ENCODE data around the gene VTI1A.

Gene VTI1A

GRCh38 chr10:112679392-112679791 lies 232.4 kb downstream of the VTI1A start:
- no peak for DNase-seq (ENCODE audit: low spot score)

DNA sequence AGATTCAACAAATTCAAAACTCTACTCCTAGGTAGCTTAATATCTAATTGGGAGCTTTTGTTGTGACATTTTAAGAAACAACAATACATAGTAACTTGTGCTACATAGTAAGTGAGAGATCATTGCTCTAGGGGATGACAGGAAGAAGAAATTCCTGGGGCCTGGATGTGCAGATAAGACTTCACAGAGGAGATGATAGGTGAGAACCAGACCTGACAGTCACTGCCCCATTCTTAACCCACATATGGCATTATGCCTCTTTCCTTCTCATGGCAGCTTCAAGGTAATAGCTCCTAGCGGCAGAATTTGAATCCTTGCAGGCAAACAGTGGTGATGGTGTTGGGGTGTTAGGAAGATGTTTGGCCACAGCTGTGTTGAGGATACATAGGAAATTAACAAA lies 233.6 kb downstream of the VTI1A start:
- no peak for DNase-seq (ENCODE audit: low spot score)

GRCh38 chr10:112687647-112688046 lies 240.6 kb downstream of the VTI1A start:
- DNase-seq (ENCODE audit: low spot score) = no peak

GRCh38 chr10:112689327-112690072 lies 242.5 kb downstream of the VTI1A start:
- DNase-seq (ENCODE audit: low spot score) = peak; percentile 19

GRCh38 chr10:112695539-112695938 lies 248.5 kb downstream of the VTI1A start:
- DNase-seq (ENCODE audit: low spot score) = no peak

DNA sequence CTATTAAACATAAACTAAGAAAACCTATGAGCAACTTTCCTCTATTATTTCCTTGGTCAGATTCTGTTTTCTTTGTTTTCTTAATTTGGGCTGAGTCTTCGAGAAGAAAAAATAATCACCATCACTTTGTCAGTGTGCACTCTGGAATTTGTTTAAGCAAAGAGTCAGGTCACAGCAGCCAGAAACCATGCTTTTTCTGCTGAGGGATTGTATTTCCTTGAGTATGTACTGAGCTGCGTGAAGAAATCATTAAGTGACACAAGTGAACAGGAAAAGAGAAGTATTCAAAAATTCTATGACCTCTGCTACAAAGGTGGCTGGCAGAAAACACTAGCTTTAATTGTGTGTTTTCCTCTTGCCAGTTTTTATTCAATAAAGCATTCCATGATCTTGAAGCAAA lies 249.6 kb downstream of the VTI1A start:
- DNase-seq (ENCODE audit: low spot score) = no peak

DNA sequence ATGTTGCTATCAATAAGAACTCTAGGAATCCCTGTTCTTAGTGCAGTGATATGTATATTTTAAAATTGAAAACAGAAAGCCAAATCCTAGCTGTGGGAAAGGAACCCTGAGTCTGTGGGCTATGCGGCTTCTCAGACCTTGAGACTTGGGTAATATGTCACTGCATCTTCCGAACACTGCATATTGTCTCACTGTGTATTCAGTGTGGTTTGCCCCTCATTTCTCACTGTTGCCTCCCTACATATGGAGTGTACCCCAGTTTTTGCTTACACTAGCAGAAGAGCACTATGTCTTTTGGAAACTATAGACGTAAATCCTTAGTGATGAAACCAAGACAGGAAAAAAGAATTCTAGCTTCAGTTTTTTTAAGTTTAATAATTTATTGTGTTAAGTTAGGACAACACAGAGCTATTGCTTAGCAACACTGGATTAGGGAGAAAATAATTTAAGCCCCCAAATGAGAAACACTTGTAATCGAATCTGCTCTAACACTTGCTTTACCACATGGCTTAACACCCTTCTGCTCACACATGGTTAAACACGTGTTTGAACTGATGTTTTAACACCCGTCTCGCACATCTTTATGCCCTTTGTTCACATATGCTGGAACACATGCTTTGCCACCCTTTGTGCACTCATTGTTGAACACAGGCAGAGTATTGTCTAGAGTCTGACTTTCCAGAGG lies 251.3 kb downstream of the VTI1A start:
- no peak for DNase-seq (ENCODE audit: low spot score)

DNA sequence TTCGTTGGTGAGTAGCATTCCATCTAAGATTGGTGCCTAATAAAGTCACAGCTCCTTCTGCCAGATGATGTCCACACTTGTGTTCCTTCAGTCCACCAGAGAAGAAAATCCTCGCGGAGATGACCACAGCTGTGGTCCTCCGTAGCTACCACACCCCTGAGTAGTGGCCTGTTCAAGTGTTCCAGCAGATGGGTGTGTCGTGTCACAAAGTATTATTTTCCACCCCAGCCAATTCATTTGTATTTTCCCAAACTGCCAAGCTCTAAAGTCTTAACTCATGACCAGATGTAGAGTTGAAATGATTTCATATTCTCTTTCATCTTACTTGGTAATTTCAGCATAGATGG lies 251.8 kb downstream of the VTI1A start:
- no peak for DNase-seq (ENCODE audit: low spot score)

DNA sequence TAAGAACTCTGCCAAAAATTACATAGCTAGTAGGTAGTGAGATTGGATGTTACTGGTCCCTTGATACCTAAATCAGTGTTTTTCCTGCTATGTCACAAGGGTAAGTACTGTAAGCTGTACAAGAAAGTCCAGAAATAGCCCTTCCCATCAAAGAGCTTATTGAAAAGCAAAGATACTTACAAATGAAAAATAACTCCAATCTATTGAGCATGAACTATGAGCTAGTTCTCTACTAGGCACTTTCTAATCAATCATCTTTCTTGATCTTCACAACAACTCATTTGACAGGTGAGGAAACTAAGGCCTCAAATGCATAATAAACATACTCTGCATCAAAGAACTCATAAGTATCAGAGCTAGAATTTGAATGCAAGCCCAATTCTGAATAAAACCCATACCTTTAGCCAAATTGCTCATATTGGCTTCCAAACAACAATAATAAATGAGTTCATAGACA lies 253.2 kb downstream of the VTI1A start:
- no peak for DNase-seq (ENCODE audit: low spot score)

- no peak for DNase-seq (ENCODE audit: low spot score)
Measured at GRCh38 chr10:112701211-112701877, 254.3 kb downstream of the VTI1A start.

DNA sequence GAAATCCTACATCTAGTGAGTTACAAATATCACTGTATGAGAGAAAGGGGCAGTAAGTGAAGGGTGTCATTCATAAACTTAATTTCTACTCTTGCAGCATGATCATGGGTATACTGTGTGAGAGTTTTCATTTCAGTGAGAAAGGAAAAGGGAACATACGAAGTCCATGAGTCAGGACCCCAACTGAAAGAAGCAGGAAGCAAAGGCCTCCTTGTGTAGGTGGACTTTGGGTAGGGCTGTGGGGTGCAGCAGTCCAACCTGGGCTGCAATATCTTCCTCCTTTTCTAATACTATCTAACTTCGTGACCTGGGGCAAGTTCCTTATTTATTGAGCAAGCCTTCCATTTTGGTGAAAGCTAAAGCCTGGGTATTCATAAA lies 254.9 kb downstream of the VTI1A start:
- DNase-seq (ENCODE audit: low spot score) = no peak

GRCh38 chr10:112706577-112706976 lies 259.6 kb downstream of the VTI1A start:
- DNase-seq (ENCODE audit: low spot score) = no peak

DNA sequence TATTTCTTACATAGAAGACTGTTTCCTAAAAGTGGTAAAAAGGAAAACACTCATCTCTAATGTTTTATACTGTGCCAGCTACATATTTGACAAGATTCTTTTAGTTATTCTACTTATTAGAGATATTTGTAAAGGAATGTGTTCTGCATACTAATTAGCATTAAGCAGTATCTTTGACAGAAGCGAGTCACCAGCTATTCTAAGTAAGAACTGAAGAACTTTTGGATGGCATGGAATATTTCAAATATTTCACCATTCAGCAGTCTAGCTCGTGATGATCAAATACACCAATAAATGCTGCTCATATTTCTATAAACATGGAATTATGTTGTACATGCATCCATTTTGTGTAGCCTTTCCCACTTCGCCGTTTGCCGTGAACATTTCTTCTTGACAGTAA lies 261.4 kb downstream of the VTI1A start:
- DNase-seq (ENCODE audit: low spot score) = no peak

GRCh38 chr10:112710528-112710927 lies 263.5 kb downstream of the VTI1A start:
- DNase-seq (ENCODE audit: low spot score) = no peak

DNA sequence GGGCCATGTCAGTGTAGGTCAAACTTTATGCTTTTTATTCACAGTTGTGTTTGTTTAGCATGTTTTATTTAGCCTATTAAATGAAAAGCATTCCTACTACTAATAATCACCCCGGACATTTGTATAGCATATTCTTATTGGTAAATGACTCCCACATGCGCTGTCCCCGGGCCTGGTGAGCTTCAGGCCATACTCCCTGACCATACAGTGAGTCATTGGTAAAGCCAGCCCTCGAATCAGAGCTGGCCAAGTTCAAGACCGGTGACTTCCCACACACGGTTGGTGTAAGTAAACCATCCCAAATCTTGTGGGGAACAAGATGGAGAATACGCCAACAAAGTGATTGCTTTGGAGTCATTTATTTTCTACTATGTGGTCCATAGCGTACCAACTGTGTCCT lies 264.4 kb downstream of the VTI1A start:
- DNase-seq (ENCODE audit: low spot score) = no peak

DNA sequence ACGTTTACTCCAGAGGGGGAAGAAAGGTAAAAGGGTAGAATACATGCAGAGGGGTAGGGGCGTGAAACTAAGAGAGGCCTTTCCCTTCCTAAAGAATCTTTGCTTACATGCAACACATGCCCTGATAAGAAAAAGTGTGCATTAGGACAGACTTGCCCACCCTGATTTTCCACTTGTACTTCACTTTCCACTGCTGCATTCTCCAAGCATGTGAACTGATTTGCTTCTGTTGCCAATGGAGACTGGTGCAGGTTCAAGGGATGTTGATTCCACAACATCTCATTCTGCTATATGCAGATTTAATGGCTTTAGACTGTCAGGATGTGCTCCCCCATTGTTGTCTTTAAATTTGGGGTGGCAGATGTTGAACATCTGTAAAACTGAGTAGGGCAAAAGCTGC lies 265.5 kb downstream of the VTI1A start:
- DNase-seq (ENCODE audit: low spot score) = no peak

GRCh38 chr10:112713411-112713810 lies 266.4 kb downstream of the VTI1A start:
- no peak for DNase-seq (ENCODE audit: low spot score)

GRCh38 chr10:112715581-112715980 lies 268.6 kb downstream of the VTI1A start:
- no peak for DNase-seq (ENCODE audit: low spot score)

DNA sequence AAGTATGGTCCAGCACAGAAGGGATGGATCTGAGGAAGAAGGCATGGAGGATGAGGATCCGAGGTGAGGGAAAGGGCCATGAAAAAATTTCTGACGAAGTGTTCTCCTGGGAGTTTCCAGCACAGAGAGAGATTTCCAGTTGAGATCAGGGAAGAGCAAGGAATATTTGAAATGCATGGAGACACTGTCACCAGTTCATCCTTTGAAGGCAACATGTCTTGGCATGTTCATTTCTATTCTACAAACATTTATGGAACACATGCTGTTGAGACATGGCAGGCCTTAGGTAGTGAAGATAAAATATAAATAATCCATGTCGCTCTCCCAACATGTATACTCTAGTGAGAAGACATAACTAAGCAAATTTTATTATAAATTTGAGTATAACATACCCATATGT lies 269.1 kb downstream of the VTI1A start:
- DNase-seq (ENCODE audit: low spot score) = no peak

DNA sequence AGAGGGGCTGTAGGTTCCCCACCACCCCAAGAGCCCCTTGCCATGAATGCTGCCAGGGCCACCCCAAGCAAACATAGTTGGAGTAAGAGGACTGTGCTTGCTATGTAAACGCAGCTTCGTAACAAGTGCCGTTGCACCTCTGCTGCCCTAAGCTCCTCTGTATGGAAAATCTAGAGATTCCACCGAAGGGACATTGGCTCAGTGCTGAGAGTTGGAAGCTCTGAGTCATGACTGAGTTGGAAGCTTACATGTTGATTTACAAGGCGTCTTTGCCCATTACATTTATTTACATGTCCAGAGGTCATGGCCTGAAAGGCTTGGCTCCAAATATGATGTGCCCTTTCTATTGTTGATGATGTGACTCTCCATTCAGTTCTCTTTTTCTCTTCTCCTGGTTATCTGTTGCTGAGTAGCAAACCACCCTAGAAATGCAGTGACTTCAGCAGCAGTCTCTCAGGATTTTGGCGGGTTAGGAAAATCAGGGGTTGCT lies 270.0 kb downstream of the VTI1A start:
- DNase-seq (ENCODE audit: low spot score) = no peak

- DNase-seq (ENCODE audit: low spot score) = no peak
Measured at GRCh38 chr10:112720178-112720577, 273.2 kb downstream of the VTI1A start.

- no peak for DNase-seq (ENCODE audit: low spot score)
Measured at GRCh38 chr10:112721080-112721698, 274.2 kb downstream of the VTI1A start.

GRCh38 chr10:112722758-112723157 lies 275.7 kb downstream of the VTI1A start:
- DNase-seq (ENCODE audit: low spot score) = no peak

All from HuH-7.5 (cell line).